ENCODE results near the gene AOPEP.
A peak's percentile ranks its signal among the peaks of the same experiment; 100 is the strongest.

The AOPEP gene

DNA sequence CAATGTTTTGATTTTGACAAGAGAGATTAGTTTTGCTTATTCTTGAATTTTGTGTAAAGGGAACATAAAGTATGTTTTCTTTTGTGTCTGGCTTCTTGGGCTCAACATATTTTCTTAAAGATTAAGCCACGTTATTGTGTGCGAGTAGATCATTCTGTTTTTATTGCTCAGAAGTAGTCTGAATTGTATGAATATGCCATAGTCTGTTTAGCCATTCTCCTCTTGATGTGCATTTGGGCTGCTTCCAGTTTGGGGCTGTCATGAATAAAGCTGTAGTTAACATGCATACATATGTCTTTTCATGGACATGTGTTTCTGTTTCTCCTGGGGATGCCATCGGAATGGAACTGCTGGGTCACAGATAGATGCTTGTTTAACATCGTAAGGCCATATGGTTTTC, 392.1 kb downstream of the AOPEP start:
- DNase-seq (ENCODE audit: low spot score), result no peak

- no peak for DNase-seq (ENCODE audit: low spot score)
Measured at GRCh38 chr9:95120781-95121370, 394.4 kb downstream of the AOPEP start.

GRCh38 chr9:95124582-95125367, 398.3 kb downstream of the AOPEP start:
- no peak for DNase-seq (ENCODE audit: low spot score)

DNA sequence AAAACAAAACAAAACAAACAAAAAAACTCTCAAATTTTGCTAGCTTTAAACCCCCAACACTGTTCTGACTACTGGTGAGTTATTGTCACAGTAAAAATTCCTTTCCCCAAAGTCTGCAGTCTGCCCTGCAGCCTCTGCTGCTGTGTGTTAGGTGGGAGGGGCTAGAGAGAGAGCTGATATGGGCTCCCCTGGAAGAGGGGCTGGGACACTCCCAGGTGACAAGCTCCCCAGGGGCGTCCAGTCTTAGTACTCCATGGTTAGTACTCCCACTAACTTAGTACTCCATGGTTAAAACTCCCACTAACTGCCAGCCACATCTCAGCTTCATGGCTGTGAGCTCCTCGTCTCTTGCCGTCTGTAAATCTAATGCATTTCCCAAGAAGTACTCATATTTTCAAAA, 399.2 kb downstream of the AOPEP start:
- DNase-seq (ENCODE audit: low spot score), result no peak

- no peak for DNase-seq (ENCODE audit: low spot score)
Measured at GRCh38 chr9:95126739-95127138, 400.2 kb downstream of the AOPEP start.

GRCh38 chr9:95127249-95128176, 401.0 kb downstream of the AOPEP start:
- peak; percentile 94 for DNase-seq (ENCODE audit: low spot score)

GRCh38 chr9:95128177-95128524, 401.7 kb downstream of the AOPEP start:
- DNase-seq (ENCODE audit: low spot score), result no peak

DNA sequence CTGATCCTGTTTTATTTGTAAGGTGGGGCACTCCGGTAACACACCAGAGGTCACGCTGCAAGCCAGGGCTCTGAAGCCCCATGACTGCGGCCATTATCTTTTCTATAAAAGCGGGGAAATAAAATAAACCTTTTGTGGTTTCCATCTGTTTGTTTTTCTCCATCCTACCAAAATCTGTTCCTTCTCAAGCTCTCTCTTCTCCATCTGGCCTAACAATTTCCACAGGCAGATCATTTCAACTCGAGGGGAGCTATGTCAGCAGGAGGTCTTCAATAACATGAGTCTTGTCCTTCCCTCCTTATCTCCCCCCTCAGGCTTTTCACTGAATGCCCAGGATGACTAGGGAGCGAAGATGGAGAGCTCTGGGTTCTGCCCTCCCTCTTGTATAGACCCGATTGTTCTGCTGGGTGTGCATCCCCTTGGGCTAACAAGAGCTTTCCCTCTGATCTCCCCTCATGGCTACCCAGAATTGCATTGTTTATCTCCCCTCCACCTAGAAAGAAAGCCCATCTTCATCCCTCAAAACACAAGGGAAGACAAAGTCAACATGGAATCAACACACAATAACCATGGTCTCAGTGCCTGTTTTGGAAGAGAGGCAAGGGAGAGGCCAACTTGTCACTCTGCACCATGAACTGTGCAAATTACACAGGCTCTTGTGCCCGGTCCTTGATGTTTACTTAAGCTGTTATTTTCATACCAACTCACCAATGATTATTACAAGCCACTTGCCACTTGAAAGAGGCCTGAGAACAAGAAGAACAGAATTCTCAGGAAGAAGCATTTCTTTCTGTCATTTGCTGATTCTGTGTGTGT, 403.2 kb downstream of the AOPEP start:
- DNase-seq (ENCODE audit: low spot score), result no peak

GRCh38 chr9:95130484-95130883, 404.0 kb downstream of the AOPEP start:
- no peak for DNase-seq (ENCODE audit: low spot score)

- peak; percentile 88 for DNase-seq (ENCODE audit: low spot score)
Measured at GRCh38 chr9:95131023-95131943, 404.8 kb downstream of the AOPEP start.

DNA sequence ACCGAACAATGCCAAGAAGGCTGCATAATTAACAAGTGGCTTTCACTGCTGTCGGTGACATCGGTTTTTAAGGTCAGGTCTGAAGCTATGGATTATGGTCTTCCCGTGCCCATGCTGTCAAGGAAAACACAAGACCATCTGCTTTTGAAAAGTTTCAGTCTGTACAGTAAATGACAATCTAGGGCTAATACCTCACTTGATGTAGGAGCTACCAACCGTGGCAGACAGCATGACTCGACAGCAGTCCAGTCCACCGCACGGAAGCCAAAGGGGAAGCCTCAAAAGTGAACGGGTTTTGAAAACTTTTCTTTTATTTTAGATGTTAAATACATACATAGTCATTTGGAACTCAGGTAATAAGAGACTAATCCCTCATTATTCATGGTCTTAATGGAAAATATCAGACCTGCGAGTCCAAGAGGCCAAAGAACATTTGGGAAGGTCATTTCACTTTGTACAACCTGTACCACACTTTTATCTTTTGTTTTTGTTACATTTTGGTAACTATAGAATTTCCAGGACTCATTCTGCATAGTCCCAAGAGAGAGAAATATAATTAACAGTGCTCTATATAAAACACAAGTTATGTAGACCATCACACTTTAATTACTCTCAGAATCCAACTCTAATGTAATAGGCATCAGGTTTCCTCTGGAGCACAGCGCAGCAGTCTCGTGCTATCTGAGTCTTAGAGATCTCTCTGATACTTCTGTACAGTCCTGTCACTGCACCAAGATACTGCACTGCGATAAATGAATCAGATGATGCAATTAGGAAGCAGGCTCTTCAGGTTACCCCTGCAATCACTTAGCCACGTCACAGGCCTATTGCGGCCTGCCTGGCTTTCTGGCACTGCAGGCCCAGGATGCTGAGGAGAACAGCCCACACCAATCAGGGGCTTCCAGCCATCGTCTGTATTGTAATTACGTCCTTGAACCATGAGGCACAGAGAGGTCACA, 406.1 kb downstream of the AOPEP start:
- no peak for DNase-seq (ENCODE audit: low spot score)

GRCh38 chr9:95133325-95133705, 406.8 kb downstream of the AOPEP start:
- DNase-seq (ENCODE audit: low spot score), result no peak

DNA sequence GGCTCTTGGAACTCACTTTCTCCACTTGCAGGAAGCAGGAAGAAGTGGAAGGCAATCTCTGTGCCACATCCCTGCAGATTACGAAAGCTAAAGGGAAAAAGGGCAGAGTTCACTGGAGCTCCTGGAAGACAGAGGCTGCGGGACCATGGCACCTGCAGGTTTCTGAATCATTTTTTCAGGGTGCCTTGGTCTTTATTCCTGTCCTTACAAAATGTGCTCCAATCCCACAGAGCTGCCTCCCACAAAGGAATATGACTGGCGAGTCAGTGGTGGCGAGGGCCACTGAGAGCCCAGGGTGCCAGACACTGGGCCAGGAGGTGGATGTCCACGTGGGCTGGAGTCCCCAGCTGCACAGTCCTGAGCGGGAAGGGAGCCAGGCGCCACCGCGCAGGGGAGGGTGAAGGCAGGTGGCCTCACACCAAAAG, 408.0 kb downstream of the AOPEP start:
- DNase-seq (ENCODE audit: low spot score), result no peak

DNA sequence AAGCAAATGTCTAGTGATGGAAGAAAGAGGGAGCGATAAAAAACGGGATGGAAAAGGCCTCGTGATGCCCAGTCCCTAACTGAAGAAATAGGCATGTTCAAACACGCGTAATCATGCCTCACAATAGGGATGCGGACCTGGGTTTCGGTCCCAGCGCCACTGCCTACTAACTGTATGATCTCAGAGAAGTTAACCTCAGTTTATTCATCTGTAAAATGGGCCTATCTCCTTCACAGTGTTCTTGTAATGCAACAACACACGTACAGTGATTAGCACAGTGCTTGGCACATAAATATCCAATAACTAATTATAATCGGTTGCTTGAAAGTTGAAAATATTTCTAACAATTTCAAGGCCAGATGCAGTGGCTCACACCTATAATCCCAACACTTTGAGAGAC, 409.3 kb downstream of the AOPEP start:
- no peak for DNase-seq (ENCODE audit: low spot score)
